Smooth muscle cell of the pulmonary artery (primary cell): Measurements from ENCODE around the gene NDUFB11. TPM values are rescaled to one million over a fixed set of nuclear protein-coding genes. Genes with fewer than 3 reads are reported as not detected.

ENCODE experiments used
- total RNA-seq: library from RNA; depleted of rRNA; stranded (reverse); fragments of >200 nt; gene quantifications from 2 replicates; pipeline ENCODE4 v1.2.3, GENCODE V29; 2014

NDUFB11 gene
- total RNA-seq = 46.9 and 48.3 TPM in 2 replicates

GRCh38 chrX:47144626-47145394, at the start of gene NDUFB11, which contains the start of gene RBM10:
Gene NDUFB11, minus strand, starts transcription at chrX:47144702. Its CDS starts 23 bp downstream, at chrX:47144679.
Gene RBM10, plus strand, starts transcription at chrX:47145221. Its CDS starts 2,261 bp downstream, at chrX:47147482.

GRCh38 chrX:47193475-47194193, 49.1 kb upstream of the NDUFB11 start, which contains the start of gene UBA1:
Gene UBA1, plus strand, starts transcription at chrX:47193829. Its CDS starts 4,974 bp downstream, at chrX:47198803.

Other genes starting within 250 kb of the NDUFB11 start
- gene JADE3, start 232.3 kb downstream of the NDUFB11 start, total RNA-seq = 6.4 and 7.2 TPM in 2 replicates
- 4.5 and 4.7 TPM in 2 replicates for gene RGN, start 66.3 kb downstream of the NDUFB11 start, total RNA-seq
- 44.9 and 47.8 TPM in 2 replicates for gene RBM10, start 519 bp upstream of the NDUFB11 start, total RNA-seq
- 154 and 184 TPM in 2 replicates for gene UBA1, start 49.1 kb upstream of the NDUFB11 start, total RNA-seq
- gene CDK16, start 74.0 kb upstream of the NDUFB11 start, total RNA-seq = 95.9 and 96.1 TPM in 2 replicates
- 60.1 and 67.2 TPM in 2 replicates for gene USP11, start 88.3 kb upstream of the NDUFB11 start, total RNA-seq
- 0.03 and 0.26 TPM in 2 replicates for gene ZNF157, start 225.9 kb upstream of the NDUFB11 start, total RNA-seq